ENCODE data around the gene C4BPB. TPM values are rescaled to one million over a fixed set of nuclear protein-coding genes. Genes with fewer than 3 reads are reported as not detected.
A peak's percentile ranks its signal among the peaks of the same experiment; 100 is the strongest.
"Not testable (repeated sequence)": the region's sequence is repeated elsewhere in the genome, so short reads cannot be mapped to it uniquely, and the experiment has no call there.

The C4BPB gene
- total RNA-seq, 1 donor from 2014 or later: 0.25 TPM

GRCh38 chr1:207040181-207040533, 48.5 kb upstream of the C4BPB start:
- no peak overlapping the region for H3K4me3 Mint-ChIP-seq (ENCODE audit: unreplicated experiment)

GRCh38 chr1:207041397-207041796, 47.3 kb upstream of the C4BPB start:
- not testable (repeated sequence) for H3K4me2 ChIP-seq (ENCODE audit: low read length); H3K27ac ChIP-seq (ENCODE audit: low read depth, low read length); H3K9me3 ChIP-seq (ENCODE audit: insufficient read depth, low read depth, low read length); H3K4me3 Mint-ChIP-seq (ENCODE audit: unreplicated experiment); H3K36me3 Mint-ChIP-seq (ENCODE audit: low read depth, unreplicated experiment); H3K9me3 Mint-ChIP-seq (ENCODE audit: unreplicated experiment); H3K4me3 ChIP-seq (ENCODE audit: insufficient read depth, low read depth, low read length); FAIRE-seq; H3K4me1 ChIP-seq (ENCODE audit: insufficient read depth, low read length); H4K20me1 ChIP-seq (ENCODE audit: insufficient read depth, low read length); H2AFZ ChIP-seq (ENCODE audit: low read depth, low read length); H3K36me3 ChIP-seq (ENCODE audit: insufficient read depth, low read length); DNase-seq (ENCODE audit: low read depth); H3K27ac Mint-ChIP-seq (ENCODE audit: unreplicated experiment); H3K27me3 Mint-ChIP-seq (ENCODE audit: low read depth, unreplicated experiment); H3K9ac ChIP-seq (ENCODE audit: low read length); H3K27me3 ChIP-seq (ENCODE audit: insufficient read depth, low read length)
- H3K79me2 ChIP-seq (ENCODE audit: insufficient read depth, low read length): peaks cover 17% of the 10 kb centered on the region
- peaks cover 15% of the 10 kb centered on the region for H3K4me1 Mint-ChIP-seq (ENCODE audit: low read depth, unreplicated experiment)

More at GRCh38 chr1:207040181-207040533, 48.5 kb upstream of the C4BPB start:
- Histone ChIP-seq H3K27me3 (ENCODE audit: insufficient read depth, low read length) (no peaks in the 10 kb centered on the region), H3K9ac (ENCODE audit: low read length) (no peak overlapping the region), H2AFZ (ENCODE audit: low read depth, low read length) (no peak overlapping the region), H4K20me1 (ENCODE audit: insufficient read depth, low read length) (no peaks in the 10 kb centered on the region), H3K9me3 (ENCODE audit: insufficient read depth, low read depth, low read length) (no peaks in the 10 kb centered on the region), H3K4me2 (ENCODE audit: low read length) (peak overlapping the region; percentile 36), H3K4me1 (ENCODE audit: insufficient read depth, low read length) (peaks cover 2% of the 10 kb centered on the region), H3K79me2 (ENCODE audit: insufficient read depth, low read length) (peaks cover 5% of the 10 kb centered on the region), H3K27ac (ENCODE audit: low read depth, low read length) (no peak overlapping the region), H3K36me3 (ENCODE audit: insufficient read depth, low read length) (no peaks in the 10 kb centered on the region), H3K4me3 (ENCODE audit: insufficient read depth, low read depth, low read length) (no peak overlapping the region)
- no peaks in the 10 kb centered on the region for H3K27me3 Mint-ChIP-seq (ENCODE audit: low read depth, unreplicated experiment)
- no peak overlapping the region for H3K27ac Mint-ChIP-seq (ENCODE audit: unreplicated experiment)
- DNase-seq (ENCODE audit: low read depth) (peak; percentile 62), FAIRE-seq (no peak)
- H3K4me1 Mint-ChIP-seq (ENCODE audit: low read depth, unreplicated experiment): peaks cover 12% of the 10 kb centered on the region
- peaks cover 3% of the 10 kb centered on the region for H3K36me3 Mint-ChIP-seq (ENCODE audit: low read depth, unreplicated experiment)
- H3K9me3 Mint-ChIP-seq (ENCODE audit: unreplicated experiment): no peaks in the 10 kb centered on the region
- TF ChIP-seq EZH2 (IDR thresholded peaks at IDR 0.05; ENCODE audit: insufficient read depth, low read length) (no peak), CTCF (IDR thresholded peaks at IDR 0.05; ENCODE audit: insufficient read depth, low read depth, low read length) (no peak)

GRCh38 chr1:207045453-207045852, 43.2 kb upstream of the C4BPB start:
- Histone ChIP-seq H2AFZ (ENCODE audit: low read depth, low read length) (no peak overlapping the region), H3K27ac (ENCODE audit: low read depth, low read length) (no peak overlapping the region), H3K79me2 (ENCODE audit: insufficient read depth, low read length) (peaks cover 58% of the 10 kb centered on the region), H3K36me3 (ENCODE audit: insufficient read depth, low read length) (peaks cover 16% of the 10 kb centered on the region), H4K20me1 (ENCODE audit: insufficient read depth, low read length) (peaks cover 35% of the 10 kb centered on the region), H3K4me1 (ENCODE audit: insufficient read depth, low read length) (peaks cover 5% of the 10 kb centered on the region), H3K27me3 (ENCODE audit: insufficient read depth, low read length) (no peaks in the 10 kb centered on the region), H3K4me3 (ENCODE audit: insufficient read depth, low read depth, low read length) (no peak overlapping the region), H3K9me3 (ENCODE audit: insufficient read depth, low read depth, low read length) (no peaks in the 10 kb centered on the region), H3K4me2 (ENCODE audit: low read length) (no peak overlapping the region), H3K9ac (ENCODE audit: low read length) (no peak overlapping the region)
- no peak for DNase-seq (ENCODE audit: low read depth)
- Mint-ChIP-seq H3K9me3 (ENCODE audit: unreplicated experiment) (no peaks in the 10 kb centered on the region), H3K27me3 (ENCODE audit: low read depth, unreplicated experiment) (no peaks in the 10 kb centered on the region), H3K4me1 (ENCODE audit: low read depth, unreplicated experiment) (peaks cover 20% of the 10 kb centered on the region), H3K36me3 (ENCODE audit: low read depth, unreplicated experiment) (peaks cover 6% of the 10 kb centered on the region), H3K4me3 (ENCODE audit: unreplicated experiment) (no peak overlapping the region), H3K27ac (ENCODE audit: unreplicated experiment) (no peak overlapping the region)
- TF ChIP-seq CTCF (IDR thresholded peaks at IDR 0.05; ENCODE audit: insufficient read depth, low read depth, low read length): no peak
- TF ChIP-seq EZH2 (IDR thresholded peaks at IDR 0.05; ENCODE audit: insufficient read depth, low read length): no peak
- no peak for FAIRE-seq

All from astrocyte (in vitro differentiated cells and primary cell).